GM18858 (cell line): ENCODE measurements around the gene PSMB2.

Source experiments
- ATAC-seq: cut with Tn5 transposase; IDR thresholded peaks from one replicate; pipeline ENCODE4 v1.9.1; 2021; ENCODE audit not compliant: unreplicated experiment

PSMB2 gene

GRCh38 chr1:35644204-35644603, 2.9 kb upstream of the PSMB2 start:
- no peak for ATAC-seq

- ATAC-seq: no peak
Measured at GRCh38 chr1:35642471-35642955, 1.2 kb upstream of the PSMB2 start.

GRCh38 chr1:35640380-35641232, 720 bp downstream of the PSMB2 start:
- ATAC-seq: no peak

GRCh38 chr1:35637401-35637809, 3.9 kb downstream of the PSMB2 start:
- ATAC-seq: no peak

- no peak for ATAC-seq
Measured at GRCh38 chr1:35633547-35633946, 7.8 kb downstream of the PSMB2 start.

- no peak for ATAC-seq
Measured at GRCh38 chr1:35631396-35631795, 9.9 kb downstream of the PSMB2 start.

- no peak for ATAC-seq
Measured at GRCh38 chr1:35629051-35629450, 12.3 kb downstream of the PSMB2 start.

- no peak for ATAC-seq
Measured at GRCh38 chr1:35623832-35624231, 17.5 kb downstream of the PSMB2 start.

GRCh38 chr1:35622510-35623178, 18.7 kb downstream of the PSMB2 start:
- ATAC-seq: no peak

GRCh38 chr1:35619237-35620121, 21.8 kb downstream of the PSMB2 start:
- no peak for ATAC-seq

GRCh38 chr1:35615440-35615839, 25.9 kb downstream of the PSMB2 start:
- no peak for ATAC-seq

- ATAC-seq: no peak
Measured at GRCh38 chr1:35611655-35612054, 29.7 kb downstream of the PSMB2 start.

GRCh38 chr1:35605867-35606182, 35.5 kb downstream of the PSMB2 start:
- no peak for ATAC-seq

GRCh38 chr1:35605071-35605866, 36.1 kb downstream of the PSMB2 start:
- ATAC-seq: no peak

- no peak for ATAC-seq
Measured at GRCh38 chr1:35603941-35604340, 37.4 kb downstream of the PSMB2 start.

- no peak for ATAC-seq
Measured at GRCh38 chr1:35603468-35603867, 37.9 kb downstream of the PSMB2 start.

- no peak for ATAC-seq
Measured at GRCh38 chr1:35600593-35600992, 40.7 kb downstream of the PSMB2 start.

GRCh38 chr1:35599411-35599810, 41.9 kb downstream of the PSMB2 start:
- no peak for ATAC-seq

- ATAC-seq: no peak
Measured at GRCh38 chr1:35598895-35599294, 42.4 kb downstream of the PSMB2 start.

GRCh38 chr1:35597870-35598269, 43.5 kb downstream of the PSMB2 start:
- no peak for ATAC-seq

- ATAC-seq: no peak
Measured at GRCh38 chr1:35595684-35596083, 45.6 kb downstream of the PSMB2 start.
